ENCODE measurements around the gene MAGEC1.
"Not testable (repeated sequence)": the region's sequence is repeated elsewhere in the genome, so short reads cannot be mapped to it uniquely, and the experiment has no call there.

Gene MAGEC1

GRCh38 chrX:141903400-141904155, at the start of gene MAGEC1:
Gene MAGEC1, plus strand, starts transcription at chrX:141903894. Its CDS starts 1,179 bp downstream, at chrX:141905073.
- no peak for DNase-seq

GRCh38 chrX:141857479-141857878, 46.2 kb upstream of the MAGEC1 start:
- DNase-seq: no peak

DNA sequence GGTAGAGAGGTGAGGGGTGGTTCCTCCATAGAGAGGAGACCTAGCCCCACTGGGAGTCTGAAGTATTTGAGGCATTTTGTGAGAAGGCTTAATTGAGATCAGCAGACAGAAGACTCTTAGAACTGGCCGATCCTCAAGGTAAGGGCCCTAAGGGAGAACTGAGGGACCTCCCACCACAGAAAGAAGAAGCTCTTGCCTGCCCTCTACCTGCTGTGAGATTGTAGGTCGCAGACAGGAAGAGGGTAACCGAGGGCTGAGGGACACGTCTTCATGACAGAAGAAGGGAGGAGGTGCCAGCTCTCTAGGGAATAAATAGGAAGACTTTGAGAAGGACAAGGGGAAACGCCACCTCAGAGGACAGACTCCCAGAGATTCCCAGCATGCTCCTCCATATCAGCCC, 24.1 kb upstream of the MAGEC1 start:
- no peak for DNase-seq

- DNase-seq: not testable (repeated sequence)
Measured at GRCh38 chrX:141888811-141889210, 14.9 kb upstream of the MAGEC1 start.

DNA sequence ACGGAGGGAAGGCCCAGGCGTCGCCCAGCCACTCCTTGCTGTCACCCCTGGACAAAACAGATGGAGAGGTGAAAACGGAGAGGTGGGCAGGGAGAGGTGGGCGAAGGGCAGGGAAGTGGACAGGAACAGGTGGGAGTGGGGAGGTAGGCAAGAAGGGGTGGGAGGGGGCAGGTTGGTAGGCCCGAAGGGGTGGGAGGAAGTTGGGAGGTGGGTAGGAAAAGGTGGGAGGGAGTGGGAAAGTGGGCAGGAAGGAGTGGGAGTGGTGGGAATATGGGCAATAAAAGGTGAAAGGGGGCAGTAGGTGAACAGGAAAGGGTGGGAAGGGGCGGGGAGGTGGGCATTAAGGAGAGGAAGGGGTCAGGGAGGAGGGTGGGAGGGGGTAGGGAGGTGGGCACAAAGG, 9.0 kb upstream of the MAGEC1 start:
- DNase-seq: no peak

DNA sequence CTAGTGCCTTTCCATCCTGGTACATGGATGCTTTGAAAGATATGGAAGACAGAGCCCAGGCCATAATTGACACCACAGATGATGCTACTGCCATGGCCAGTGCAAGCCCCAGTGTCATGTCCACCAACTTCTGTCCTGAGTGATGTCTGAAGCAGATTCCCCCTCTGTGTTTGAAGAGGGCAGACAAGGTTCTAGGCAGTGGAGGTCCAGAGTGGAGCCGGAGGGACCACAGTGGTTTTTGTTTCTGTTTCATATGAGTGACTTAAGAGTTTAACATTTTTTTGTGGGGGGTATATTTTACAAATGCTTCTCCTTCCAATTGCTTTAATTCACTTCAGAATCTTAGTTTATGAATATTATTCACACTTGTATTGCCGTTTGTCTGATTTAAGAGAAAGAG, 6.0 kb upstream of the MAGEC1 start:
- DNase-seq: no peak

DNA sequence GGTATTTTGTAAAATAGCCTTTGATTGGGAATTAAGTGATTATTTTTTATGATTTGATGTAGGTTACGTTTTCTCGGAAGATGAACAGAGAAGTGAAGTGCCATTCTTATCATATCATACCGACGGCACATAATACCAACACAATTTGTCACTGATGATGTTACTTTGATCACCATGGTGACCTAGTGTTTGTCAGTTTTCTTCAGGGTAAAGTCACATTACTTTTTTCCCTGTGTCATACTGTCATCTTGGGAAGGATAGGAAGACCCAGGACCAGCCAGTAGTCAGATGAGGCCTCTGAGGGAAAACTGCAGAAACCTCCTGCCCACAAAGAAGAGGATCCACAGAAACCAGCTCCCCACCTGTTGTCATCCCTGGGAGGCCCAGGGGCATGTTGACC, 1.3 kb upstream of the MAGEC1 start:
- DNase-seq: no peak

- no peak for DNase-seq
Measured at GRCh38 chrX:141904262-141904661, 568 bp downstream of the MAGEC1 start.

DNA sequence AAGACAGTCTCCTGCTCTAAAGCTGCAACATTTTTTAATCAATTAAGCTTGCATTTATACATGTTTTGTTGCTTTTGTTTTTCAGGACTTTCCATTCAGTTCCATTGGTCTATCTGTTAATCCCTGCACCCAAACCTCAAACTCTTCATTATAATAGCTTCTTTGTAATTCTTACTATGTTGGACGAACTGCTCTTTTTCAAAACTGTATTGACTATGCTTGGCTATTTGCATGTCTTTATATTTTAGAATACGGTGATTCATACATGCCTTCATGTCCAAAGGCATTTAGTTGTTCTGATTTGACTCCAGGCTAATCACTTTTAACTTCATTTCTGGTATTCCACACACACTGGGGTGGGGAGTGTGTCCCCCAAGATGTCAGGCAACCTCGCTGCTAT, 14.1 kb downstream of the MAGEC1 start:
- no peak for DNase-seq

- DNase-seq: no peak
Measured at GRCh38 chrX:141924293-141924692, 20.6 kb downstream of the MAGEC1 start.

- no peak for DNase-seq
Measured at GRCh38 chrX:141928432-141928831, 24.7 kb downstream of the MAGEC1 start.

GRCh38 chrX:141934059-141934641, 30.5 kb downstream of the MAGEC1 start:
- DNase-seq: no peak

DNA sequence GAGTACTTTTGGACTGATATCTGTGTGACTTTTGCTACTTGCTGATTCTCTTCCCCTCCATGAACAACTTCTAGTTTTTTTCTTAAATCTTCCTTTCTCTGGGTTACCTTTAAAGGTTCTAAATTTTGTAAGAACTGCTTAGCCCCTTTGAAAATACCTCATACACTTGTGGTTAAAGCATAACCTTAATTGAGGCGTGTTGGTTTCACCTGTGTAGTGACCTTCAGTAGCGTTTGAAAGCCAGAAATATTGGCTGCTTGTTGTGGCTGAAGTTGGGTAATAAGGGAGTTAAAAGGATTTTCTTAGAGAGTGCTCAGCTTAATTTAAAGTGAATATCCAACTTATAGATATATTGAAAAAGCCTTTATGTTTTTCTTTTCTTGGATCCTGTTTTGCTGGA, 32.0 kb downstream of the MAGEC1 start:
- DNase-seq: no peak

DNA sequence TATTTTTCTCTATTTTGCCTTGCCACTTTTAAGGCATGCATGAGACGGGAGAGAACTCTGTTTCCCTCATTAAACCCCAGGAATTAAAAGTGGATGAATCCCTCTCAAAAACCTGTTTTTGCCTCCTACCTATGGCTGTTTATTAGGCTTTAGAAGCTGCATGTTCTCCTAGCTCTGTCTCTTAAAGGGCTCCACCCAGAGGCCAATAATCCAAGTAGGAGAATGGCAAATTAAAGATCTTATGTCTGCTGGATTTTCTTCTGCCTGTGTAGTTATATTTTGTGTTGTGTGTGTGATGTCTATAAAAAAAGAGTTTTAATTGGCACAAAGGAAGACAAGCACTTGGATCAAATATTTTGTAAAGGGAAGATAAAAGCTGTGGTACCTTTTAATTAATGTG, 32.4 kb downstream of the MAGEC1 start:
- no peak for DNase-seq

GRCh38 chrX:141941234-141941633, 37.5 kb downstream of the MAGEC1 start:
- DNase-seq: no peak

DNA sequence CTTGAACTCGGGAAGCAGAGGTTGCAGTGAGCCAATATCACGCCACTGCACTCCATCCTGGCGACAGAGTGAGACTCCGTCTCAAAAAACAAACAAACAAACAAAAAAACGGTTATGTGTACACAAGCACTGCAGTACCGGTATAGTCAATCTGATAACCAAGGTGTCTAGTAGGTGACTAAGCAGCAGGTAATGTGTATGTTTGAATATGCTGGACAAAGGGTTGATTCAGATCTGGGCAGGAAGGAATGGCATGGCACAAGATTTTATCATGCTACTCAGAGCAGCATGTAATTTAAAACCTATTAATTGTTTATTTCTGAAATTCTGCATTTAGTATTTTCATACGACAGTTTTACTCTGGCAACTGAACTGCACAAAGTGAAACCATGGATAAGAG, 41.7 kb downstream of the MAGEC1 start:
- no peak for DNase-seq

DNA sequence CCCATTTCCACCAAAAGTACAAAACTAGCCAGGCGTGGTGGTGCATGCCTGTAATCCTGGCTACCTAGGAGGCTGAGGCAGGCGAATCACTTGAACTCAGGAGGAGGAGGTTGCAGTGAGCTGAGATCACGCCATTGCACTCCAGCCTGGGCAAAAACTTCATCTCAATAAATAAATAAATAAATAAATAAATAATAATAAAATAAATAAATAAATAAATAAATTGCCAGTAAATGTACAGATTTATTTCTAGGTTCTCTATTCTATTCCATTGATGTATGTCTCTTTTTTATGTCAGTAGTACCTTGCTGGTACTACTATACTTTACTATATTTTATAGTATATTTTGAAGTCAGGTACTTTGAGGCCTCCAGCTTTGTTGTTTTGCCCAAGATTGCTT, 43.7 kb downstream of the MAGEC1 start:
- no peak for DNase-seq

DNA sequence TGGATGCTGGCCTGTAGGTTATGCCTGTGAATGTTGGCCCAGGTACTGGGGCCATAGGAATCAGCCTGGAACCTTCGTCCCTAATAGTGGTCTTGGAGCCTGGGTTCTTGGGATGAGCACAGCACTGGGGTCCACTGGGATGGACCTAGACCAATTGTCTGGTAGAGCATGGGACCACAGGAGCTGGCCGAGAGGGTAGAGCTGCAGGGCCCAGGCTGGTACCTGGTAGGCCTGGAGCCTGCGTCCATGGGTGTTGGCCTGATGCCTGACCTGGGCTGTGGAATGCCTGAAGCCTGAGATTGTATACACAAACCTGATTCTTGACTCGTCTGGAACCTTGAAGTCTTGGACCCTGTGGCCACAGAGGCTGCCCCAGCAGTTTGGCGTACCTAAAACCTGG, 48.9 kb downstream of the MAGEC1 start:
- no peak for DNase-seq

DNA sequence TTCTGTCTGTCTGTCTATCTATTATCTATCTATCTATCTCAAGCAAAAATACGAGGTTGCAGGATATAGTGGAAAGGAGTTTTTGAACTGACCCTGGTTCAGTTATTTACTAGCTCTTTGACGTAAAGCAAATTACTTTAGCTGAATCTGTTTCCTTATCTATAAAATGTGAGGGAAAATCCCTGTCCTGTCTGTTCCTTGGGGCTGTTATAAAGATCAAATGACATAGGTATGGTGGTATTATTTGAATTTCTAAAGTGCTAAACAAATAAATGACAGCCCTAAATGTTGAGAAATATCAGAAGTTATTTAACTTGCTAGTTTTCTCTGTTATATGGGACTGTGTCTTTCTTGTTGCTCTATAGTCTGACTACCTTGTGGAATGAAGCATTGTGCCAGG, 55.0 kb downstream of the MAGEC1 start:
- no peak for DNase-seq
